Kidney capillary endothelial cell (primary cell): ENCODE results near the gene AKNA.

Source experiments
- DNase-seq: peaks from one replicate; pipeline ENCODE4 v3.0.0-alpha.2; 2018; ENCODE audit warnings: low spot score

Gene AKNA

DNA sequence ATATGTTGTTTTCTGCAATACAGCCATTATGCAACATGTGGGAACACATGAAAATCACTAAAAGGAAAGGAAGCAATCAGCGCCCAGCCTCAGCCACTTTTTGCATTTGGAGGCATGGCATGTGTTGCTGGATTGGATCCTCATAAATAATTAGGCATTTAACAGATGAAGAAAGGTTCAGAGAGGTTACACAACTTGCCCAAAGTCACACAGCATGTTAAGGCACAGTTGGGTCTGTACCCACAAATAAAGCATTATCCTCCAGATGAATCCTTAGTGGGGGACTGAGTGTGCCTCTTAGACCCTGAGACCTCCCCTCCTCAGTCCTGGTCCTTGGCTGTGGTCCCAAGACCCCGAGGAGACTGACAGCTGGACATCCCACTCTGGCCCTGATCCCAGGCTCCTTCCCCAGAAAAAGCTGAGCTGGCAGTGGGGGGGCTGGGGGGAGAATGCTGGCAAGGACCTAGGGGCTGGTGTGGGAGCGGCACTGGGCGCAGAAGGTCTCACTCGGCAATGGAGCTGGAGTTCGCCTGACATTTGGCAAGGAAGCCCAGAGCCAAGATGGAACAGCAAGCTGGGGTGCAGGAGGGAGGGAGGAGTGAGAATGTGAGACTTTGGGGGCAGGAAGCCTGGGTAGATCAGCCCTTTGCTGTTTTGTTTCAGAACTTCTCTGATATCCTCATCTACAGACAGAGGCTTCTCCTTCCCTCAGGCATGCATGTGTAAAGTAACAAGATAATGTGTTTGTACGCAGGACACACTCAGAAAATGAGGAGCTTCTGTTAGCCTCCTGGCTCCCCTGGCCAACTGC, 6.9 kb upstream of the AKNA start:
- DNase-seq = no peak

- no peak for DNase-seq
Measured at GRCh38 chr9:114392749-114393112, 4.9 kb upstream of the AKNA start.

- no peak for DNase-seq
Measured at GRCh38 chr9:114390952-114391351, 3.2 kb upstream of the AKNA start.

- no peak for DNase-seq
Measured at GRCh38 chr9:114389612-114390368, 2.0 kb upstream of the AKNA start.

GRCh38 chr9:114388764-114389375, 1.1 kb upstream of the AKNA start:
- no peak for DNase-seq

GRCh38 chr9:114388357-114388682, 538 bp upstream of the AKNA start:
- no peak for DNase-seq

GRCh38 chr9:114386886-114387679, 699 bp downstream of the AKNA start:
- DNase-seq = no peak

DNA sequence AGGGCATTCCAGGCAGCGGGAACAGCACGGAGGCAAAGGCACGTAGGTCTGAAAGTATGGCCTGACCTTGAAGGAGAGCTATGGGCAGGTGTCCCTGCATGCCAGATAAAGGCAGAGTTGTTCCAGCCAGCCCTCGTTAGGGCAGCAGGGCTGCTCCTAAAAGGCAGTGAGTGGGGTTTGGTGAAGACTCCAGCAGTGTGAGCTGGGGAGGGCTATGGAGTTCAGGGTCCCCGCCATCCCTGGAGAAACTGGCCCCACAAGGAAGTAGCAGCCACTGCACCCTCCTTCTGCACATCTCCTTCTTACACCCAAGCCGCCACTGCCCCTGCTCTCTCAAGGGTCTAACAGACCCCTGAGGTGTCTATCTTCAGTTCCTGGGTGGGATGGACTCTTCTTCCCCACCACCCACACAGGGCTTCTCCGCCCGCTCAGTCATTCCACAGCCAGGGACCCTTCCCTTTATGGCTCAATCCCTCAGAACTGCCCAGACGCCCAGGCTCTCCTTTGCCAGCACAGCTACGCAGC, 1.4 kb downstream of the AKNA start:
- DNase-seq = no peak

DNA sequence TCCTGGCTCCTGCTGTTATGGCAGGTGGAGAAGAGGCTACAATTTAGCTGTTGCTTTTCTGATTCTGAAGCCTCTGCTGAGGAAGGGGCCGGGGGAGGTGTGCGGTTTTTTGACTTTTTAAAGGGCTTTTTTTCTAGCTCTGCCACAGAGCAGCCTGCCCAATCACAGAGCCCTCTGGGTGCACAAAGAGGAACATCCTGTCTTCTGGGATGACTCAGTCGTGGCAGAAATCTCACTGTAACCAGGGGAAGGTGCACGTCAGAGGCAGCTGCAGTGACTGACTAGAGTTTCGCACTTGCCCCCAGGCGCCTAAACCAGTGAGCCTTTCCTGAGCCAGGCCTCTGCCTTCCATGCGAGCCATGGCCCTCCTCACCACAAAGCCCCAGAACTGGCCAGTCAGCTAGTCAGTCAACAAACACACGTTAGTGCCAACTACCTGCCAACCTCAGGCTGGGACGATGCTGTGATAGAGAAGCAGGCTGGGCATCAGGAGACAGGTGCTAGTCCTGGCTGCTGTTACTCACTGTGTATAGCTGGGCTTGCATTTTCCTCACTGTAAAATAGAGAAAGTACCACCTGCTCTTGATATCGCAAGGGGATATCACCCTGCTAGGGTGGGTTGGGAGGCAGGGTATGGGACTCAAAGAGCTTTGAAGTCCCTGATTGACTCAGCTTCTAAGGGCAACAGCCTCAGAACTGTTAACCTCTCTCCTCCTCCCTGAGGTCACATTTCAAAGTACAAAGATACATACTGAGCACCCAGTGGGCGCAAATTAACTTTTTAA, 2.2 kb downstream of the AKNA start:
- DNase-seq = peak; percentile 70

DNA sequence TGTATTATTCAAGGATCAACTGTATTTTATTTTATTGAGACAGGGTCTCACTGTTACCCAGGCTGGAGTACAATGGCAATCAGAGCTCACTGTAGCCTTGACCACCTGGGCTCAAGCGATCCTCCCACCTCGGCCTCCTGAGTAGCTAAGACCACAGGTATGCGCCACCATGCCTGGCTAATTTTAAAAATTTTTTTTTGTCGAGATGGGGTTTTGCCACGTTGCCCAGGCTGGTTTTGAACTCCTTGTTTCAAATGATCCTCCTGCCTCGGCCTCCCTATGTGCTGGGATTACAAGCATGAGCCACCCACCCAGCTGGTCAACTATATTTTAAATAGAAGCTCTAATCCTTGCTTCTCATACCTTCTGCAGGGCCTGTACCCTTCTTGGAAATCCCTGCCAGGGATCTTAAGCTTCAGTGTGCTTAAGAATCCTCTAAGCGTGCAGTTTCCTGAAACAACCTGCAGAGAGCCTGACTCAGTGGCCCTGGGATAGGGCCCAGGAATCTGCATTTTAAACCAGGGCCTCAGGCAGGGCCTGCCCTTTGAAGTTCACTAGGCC, 2.9 kb downstream of the AKNA start:
- no peak for DNase-seq

- DNase-seq = no peak
Measured at GRCh38 chr9:114384341-114384740, 3.4 kb downstream of the AKNA start.

DNA sequence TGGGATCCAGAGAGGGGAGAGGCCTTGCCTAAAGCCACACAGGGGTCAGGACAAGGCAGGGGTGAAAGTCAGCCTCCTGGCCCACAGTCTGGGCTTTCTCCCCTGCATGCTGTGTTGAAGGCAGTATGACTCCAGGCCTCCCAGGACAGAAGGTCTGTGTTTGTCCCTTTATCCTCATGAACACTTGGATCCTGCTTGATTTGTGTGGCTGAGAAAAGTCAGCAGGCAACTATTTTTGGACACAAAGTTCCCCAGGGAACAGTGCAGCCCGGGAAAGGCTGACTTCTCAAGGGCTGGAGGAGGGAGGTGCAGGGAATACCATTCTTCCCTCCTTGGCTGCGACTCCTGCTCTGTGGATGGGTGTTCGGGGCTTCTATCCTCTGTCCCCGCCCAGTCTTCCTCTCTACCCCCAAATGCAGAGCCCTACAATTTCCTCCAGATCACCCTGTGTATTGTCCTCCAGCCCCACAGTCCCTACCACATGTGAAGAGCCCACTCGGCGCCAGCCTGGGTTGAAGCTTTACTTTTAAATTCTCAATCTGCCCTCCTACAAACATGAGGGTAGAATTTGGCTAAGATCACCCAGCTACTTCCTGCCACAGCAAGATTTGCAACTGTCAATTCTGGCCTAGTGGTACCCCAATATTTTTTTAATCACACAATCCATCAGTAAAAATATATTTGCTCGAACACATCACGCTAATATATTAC, 4.1 kb downstream of the AKNA start:
- no peak for DNase-seq

DNA sequence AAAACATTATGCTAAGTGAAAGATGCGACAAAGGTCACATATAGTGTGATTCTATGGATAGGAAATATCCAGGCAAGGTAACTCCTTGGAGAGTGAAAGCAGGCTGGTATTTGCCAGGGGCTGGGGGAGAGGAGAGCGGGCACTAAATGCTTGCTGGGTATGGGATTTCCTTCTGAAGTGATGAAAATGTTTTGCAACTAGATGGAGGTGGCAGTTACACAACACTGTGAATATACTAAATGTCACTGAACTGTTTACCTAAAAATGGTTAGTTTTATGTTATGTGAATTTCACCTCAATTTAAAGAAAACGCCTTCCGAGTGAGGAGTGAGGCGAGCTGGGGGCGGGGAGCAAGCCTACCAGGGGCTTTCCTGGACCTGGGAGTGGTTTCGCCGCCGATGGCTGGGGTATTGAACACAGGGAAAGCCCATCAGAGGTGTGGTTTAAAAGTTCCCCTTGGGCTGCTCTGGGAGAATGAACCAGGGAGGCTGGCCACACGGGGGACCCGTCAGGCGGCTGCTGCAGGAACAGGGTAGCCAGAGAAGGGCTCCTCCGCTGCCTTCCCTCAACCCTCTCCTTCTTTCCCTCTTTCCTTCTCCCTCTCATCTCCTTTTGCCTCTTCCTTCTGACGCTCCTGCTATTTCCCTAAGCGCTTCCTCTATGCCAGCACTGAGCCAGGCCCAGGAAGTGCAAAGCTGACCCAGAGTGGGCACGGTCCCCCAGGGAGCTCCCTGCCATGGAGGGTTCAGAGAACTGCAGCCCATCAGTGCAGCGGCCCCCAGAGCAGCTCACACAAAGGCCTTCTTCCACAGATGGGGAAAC, 4.9 kb downstream of the AKNA start:
- DNase-seq = no peak

- no peak for DNase-seq
Measured at GRCh38 chr9:114378883-114379282, 8.9 kb downstream of the AKNA start.

GRCh38 chr9:114378016-114378415, 9.8 kb downstream of the AKNA start:
- no peak for DNase-seq

DNA sequence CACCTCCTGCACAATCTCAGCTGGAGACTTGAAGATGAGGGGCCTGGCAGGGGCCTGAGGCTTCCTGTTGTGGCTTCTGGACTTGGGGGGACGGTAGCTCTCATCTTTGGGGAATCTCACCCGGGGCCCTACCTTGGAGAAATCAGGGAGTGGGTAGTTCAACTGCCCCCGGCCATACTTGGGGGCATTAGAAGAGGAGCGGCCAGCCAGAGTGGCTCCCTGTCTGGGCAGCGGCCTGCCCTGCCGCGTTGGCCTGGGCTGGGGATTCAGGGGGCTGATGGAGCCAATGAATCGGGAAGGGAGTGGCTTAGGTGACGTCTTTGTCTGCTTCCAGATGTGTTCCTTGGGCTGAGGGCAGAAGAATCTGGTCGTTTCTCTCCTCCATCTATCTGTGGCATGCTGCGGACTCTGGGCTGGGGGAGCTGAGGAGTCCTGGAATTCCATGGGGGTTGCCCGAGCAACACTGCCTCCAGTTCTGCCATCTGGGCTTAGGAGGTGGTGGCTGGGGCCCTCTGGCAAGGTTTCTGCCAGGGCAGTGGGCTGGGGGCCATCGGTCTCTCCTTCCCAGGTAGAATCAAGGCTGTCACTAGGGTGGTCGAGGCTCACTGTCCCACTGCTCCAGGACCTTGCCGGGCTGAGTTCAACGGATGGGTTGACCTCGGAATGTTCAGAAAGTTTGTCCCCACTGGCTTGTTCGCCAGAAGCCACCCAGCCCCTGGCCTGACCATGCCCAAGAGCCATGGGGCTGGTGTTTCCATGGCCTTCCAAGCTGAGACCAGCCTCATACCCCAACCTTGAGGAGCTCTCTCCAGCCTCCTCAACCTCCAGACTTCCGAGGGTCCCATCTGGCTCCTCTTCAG, 11.0 kb downstream of the AKNA start:
- DNase-seq = no peak

DNA sequence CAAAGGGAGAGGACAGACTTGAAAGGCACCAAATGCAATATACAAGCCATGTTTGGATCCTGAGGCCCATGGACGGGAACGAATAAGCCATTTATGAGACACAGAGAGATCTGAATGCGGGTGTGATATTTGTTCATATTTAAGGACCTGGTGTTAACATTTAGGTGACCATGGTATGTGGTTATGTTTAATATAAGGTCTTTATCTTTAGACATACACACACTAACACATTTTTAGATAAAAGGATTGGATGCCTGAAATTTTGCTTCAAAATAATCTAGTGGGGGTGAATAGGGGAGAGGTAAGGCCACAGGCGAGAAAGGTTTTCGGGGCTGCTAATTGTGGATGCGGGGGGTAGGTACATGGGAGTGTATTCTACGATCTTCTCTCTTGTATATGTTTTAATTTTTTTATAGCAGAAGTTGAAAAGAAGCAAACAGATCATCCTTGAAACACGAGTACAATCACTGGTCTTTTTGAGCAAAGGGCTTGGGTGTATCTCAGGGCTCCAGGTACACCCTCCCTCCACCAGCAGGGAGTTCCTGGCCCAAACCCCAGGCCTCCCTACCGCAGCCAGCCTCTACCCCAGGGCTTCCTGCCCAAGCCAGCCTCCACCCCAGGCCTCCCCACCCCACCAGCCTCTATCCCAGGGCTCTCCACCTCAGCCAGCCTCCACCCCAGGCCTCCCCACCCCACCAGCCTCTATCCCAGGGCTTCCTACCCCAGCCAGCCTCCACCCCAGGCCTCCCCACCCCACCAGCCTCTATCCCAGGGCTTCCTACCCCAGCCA, 12.2 kb downstream of the AKNA start:
- no peak for DNase-seq

- no peak for DNase-seq
Measured at GRCh38 chr9:114374936-114375335, 12.8 kb downstream of the AKNA start.
